ENCODE results near the gene FAM131C. TPM values are rescaled to one million over a fixed set of nuclear protein-coding genes. Genes with fewer than 3 reads are reported as not detected.

The FAM131C gene
- total and polyA plus RNA-seq, 2 experiments from 2014 or later, result 0.71 to 1.3 TPM

DNA sequence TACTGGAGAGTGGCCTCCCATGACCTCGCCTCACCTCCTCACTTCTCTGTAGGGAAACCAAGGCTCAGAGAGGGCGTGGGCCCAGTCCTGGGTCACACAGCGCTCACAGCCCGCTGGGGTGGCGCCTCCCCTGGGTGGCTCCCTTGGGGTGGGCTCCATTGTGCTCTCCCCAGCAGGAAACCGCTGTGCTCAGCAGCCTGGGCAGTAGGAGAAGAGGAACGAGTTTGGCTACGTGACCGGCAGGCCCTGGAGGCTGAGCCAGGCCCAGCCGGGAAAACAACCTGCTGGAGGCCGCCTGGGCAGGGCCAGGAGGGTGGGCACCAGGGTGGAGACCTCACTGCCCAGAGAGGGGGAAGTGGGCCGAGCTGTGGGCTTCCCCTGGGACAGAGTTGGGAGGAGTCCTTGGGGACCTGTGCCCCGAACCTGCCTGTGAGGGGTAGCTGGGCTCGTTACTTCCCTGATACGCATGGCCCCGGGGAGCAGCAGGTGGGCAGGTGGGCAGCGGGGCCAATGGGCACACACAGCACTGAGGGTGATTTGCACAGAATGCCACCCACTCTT lies 15.0 kb upstream of the FAM131C start:
- Histone ChIP-seq H3K4me2 (no peak overlapping the region), H3K4me3 (no peak overlapping the region), H3K27me3 (ENCODE audit: insufficient read depth) (no peaks in the 10 kb centered on the region), H3F3A (replicated peaks; ENCODE audit: low read depth) (no peaks in the 10 kb centered on the region), H3K36me3 (ENCODE audit: insufficient read depth) (no peaks in the 10 kb centered on the region), H3K27ac (ENCODE audit: low read depth) (no peak overlapping the region), H4K20me1 (replicated peaks; ENCODE audit: insufficient read depth) (no peaks in the 10 kb centered on the region), H3K79me2 (replicated peaks; ENCODE audit: insufficient read depth) (no peaks in the 10 kb centered on the region), H3K9me2 (ENCODE audit: insufficient read depth) (no peaks in the 10 kb centered on the region), H3K4me1 (ENCODE audit: insufficient read depth) (no peaks in the 10 kb centered on the region), H2AFZ (no peak overlapping the region)
- Mint-ChIP-seq H3K9me3 (no peaks in the 10 kb centered on the region), H3K27me3 (ENCODE audit: insufficient read depth, low read depth, poor library complexity) (no peaks in the 10 kb centered on the region), H3K27ac (no peak overlapping the region), H3K4me1 (peaks cover 4% of the 10 kb centered on the region; the same call in 1 of the 3 replicates), H3K36me3 (ENCODE audit: low read depth) (no peaks in the 10 kb centered on the region), H3K4me3 (no peak overlapping the region)
- ATAC-seq (no peak), DNase-seq (ENCODE audit: low spot score) (no peak)
- TF ChIP-seq, protein P1, sequence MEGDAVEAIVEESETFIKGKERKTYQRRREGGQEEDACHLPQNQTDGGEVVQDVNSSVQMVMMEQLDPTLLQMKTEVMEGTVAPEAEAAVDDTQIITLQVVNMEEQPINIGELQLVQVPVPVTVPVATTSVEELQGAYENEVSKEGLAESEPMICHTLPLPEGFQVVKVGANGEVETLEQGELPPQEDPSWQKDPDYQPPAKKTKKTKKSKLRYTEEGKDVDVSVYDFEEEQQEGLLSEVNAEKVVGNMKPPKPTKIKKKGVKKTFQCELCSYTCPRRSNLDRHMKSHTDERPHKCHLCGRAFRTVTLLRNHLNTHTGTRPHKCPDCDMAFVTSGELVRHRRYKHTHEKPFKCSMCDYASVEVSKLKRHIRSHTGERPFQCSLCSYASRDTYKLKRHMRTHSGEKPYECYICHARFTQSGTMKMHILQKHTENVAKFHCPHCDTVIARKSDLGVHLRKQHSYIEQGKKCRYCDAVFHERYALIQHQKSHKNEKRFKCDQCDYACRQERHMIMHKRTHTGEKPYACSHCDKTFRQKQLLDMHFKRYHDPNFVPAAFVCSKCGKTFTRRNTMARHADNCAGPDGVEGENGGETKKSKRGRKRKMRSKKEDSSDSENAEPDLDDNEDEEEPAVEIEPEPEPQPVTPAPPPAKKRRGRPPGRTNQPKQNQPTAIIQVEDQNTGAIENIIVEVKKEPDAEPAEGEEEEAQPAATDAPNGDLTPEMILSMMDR (conservative IDR thresholded peaks at IDR 0.05; ENCODE audit: low read depth in 2 of 2), result no peak
- no peak for TF ChIP-seq EZH2 (IDR thresholded peaks at IDR 0.05; ENCODE audit: low read depth, unreplicated experiment)
- TF ChIP-seq JUNB (IDR thresholded peaks at IDR 0.05; ENCODE audit: unreplicated experiment), result no peak
- TF ChIP-seq, protein P2, sequence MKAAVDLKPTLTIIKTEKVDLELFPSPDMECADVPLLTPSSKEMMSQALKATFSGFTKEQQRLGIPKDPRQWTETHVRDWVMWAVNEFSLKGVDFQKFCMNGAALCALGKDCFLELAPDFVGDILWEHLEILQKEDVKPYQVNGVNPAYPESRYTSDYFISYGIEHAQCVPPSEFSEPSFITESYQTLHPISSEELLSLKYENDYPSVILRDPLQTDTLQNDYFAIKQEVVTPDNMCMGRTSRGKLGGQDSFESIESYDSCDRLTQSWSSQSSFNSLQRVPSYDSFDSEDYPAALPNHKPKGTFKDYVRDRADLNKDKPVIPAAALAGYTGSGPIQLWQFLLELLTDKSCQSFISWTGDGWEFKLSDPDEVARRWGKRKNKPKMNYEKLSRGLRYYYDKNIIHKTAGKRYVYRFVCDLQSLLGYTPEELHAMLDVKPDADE (IDR thresholded peaks at IDR 0.05), result no peak
- no peak for TF ChIP-seq ZNF331 (CRISPR knock-in tag; IDR thresholded peaks at IDR 0.05; ENCODE audit: low read depth)
- TF ChIP-seq, protein P3, sequence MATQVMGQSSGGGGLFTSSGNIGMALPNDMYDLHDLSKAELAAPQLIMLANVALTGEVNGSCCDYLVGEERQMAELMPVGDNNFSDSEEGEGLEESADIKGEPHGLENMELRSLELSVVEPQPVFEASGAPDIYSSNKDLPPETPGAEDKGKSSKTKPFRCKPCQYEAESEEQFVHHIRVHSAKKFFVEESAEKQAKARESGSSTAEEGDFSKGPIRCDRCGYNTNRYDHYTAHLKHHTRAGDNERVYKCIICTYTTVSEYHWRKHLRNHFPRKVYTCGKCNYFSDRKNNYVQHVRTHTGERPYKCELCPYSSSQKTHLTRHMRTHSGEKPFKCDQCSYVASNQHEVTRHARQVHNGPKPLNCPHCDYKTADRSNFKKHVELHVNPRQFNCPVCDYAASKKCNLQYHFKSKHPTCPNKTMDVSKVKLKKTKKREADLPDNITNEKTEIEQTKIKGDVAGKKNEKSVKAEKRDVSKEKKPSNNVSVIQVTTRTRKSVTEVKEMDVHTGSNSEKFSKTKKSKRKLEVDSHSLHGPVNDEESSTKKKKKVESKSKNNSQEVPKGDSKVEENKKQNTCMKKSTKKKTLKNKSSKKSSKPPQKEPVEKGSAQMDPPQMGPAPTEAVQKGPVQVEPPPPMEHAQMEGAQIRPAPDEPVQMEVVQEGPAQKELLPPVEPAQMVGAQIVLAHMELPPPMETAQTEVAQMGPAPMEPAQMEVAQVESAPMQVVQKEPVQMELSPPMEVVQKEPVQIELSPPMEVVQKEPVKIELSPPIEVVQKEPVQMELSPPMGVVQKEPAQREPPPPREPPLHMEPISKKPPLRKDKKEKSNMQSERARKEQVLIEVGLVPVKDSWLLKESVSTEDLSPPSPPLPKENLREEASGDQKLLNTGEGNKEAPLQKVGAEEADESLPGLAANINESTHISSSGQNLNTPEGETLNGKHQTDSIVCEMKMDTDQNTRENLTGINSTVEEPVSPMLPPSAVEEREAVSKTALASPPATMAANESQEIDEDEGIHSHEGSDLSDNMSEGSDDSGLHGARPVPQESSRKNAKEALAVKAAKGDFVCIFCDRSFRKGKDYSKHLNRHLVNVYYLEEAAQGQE (IDR thresholded peaks at IDR 0.05; ENCODE audit: unreplicated experiment), result no peak
- no peak for TF ChIP-seq NANOG (IDR thresholded peaks at IDR 0.05; ENCODE audit: borderline replicate concordance)
- TF ChIP-seq STAT1 (IDR thresholded peaks at IDR 0.05; ENCODE audit: unreplicated experiment), result no peak
- no peak for TF ChIP-seq CREB1 (CRISPR knock-in tag; IDR thresholded peaks at IDR 0.05; ENCODE audit: low read depth)
- TF ChIP-seq, protein P4, sequence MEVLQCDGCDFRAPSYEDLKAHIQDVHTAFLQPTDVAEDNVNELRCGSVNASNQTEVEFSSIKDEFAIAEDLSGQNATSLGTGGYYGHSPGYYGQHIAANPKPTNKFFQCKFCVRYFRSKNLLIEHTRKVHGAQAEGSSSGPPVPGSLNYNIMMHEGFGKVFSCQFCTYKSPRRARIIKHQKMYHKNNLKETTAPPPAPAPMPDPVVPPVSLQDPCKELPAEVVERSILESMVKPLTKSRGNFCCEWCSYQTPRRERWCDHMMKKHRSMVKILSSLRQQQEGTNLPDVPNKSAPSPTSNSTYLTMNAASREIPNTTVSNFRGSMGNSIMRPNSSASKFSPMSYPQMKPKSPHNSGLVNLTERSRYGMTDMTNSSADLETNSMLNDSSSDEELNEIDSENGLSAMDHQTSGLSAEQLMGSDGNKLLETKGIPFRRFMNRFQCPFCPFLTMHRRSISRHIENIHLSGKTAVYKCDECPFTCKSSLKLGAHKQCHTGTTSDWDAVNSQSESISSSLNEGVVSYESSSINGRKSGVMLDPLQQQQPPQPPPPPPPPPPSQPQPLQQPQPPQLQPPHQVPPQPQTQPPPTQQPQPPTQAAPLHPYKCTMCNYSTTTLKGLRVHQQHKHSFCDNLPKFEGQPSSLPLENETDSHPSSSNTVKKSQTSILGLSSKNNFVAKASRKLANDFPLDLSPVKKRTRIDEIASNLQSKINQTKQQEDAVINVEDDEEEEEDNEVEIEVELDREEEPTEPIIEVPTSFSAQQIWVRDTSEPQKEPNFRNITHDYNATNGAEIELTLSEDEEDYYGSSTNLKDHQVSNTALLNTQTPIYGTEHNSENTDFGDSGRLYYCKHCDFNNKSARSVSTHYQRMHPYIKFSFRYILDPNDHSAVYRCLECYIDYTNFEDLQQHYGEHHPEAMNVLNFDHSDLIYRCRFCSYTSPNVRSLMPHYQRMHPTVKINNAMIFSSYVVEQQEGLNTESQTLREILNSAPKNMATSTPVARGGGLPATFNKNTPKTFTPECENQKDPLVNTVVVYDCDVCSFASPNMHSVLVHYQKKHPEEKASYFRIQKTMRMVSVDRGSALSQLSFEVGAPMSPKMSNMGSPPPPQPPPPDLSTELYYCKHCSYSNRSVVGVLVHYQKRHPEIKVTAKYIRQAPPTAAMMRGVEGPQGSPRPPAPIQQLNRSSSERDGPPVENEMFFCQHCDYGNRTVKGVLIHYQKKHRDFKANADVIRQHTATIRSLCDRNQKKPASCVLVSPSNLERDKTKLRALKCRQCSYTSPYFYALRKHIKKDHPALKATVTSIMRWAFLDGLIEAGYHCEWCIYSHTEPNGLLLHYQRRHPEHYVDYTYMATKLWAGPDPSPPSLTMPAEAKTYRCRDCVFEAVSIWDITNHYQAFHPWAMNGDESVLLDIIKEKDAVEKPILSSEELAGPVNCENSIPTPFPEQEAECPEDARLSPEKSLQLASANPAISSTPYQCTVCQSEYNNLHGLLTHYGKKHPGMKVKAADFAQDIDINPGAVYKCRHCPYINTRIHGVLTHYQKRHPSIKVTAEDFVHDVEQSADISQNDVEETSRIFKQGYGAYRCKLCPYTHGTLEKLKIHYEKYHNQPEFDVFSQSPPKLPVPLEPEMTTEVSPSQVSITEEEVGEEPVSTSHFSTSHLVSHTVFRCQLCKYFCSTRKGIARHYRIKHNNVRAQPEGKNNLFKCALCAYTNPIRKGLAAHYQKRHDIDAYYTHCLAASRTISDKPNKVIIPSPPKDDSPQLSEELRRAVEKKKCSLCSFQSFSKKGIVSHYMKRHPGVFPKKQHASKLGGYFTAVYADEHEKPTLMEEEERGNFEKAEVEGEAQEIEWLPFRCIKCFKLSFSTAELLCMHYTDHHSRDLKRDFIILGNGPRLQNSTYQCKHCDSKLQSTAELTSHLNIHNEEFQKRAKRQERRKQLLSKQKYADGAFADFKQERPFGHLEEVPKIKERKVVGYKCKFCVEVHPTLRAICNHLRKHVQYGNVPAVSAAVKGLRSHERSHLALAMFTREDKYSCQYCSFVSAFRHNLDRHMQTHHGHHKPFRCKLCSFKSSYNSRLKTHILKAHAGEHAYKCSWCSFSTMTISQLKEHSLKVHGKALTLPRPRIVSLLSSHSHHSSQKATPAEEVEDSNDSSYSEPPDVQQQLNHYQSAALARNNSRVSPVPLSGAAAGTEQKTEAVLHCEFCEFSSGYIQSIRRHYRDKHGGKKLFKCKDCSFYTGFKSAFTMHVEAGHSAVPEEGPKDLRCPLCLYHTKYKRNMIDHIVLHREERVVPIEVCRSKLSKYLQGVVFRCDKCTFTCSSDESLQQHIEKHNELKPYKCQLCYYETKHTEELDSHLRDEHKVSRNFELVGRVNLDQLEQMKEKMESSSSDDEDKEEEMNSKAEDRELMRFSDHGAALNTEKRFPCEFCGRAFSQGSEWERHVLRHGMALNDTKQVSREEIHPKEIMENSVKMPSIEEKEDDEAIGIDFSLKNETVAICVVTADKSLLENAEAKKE (CRISPR knock-in tag; IDR thresholded peaks at IDR 0.05), result no peak

Data from GM23338 (cell line).